CD14-positive monocyte (primary cell): Measurements from ENCODE around the gene MYO16. TPM values are rescaled to one million over a fixed set of nuclear protein-coding genes. Genes with fewer than 3 reads are reported as not detected.

Source experiments
- DNase-seq, 3 donors: peaks; one replicate each; pipeline ENCODE4 v3.0.0-alpha.2; 2011 to 2022
- H2AFZ ChIP-seq: 2 replicates; pipeline ENCODE4 v1.6.0; 2012; ENCODE audit warnings: mild to moderate bottlenecking, low read depth, low read length, inconsistent platforms; ENCODE audit not compliant: insufficient read depth, poor library complexity, severe bottlenecking
- H3K27ac ChIP-seq, 2 donors: 1 replicate in 1 of 2; 2 replicates in 1 of 2; pipeline ENCODE4 v1.5.1; 2012 to 2013; ENCODE audit warnings: low read length in 2 of 2, control low read depth in 1 of 2, inconsistent platforms in 1 of 2, low read depth in 1 of 2, mild to moderate bottlenecking in 1 of 2
- H3K27me3 ChIP-seq, 2 donors: one replicate each; pipeline versions ENCODE4 v1.6.0 to v1.6.1; 2011 to 2013; ENCODE audit warnings: low read length in 2 of 2; ENCODE audit not compliant: control insufficient read depth in 2 of 2, insufficient read depth in 2 of 2
- H3K36me3 ChIP-seq, 2 donors: replicated peaks in 1 of 2; 1 replicate in 1 of 2; 2 replicates in 1 of 2; pipeline versions ENCODE4 v1.5.1 to v1.6.1; 2012 to 2013; ENCODE audit warnings: low read length in 2 of 2, control low read depth in 1 of 2, inconsistent platforms in 1 of 2, mild to moderate bottlenecking in 1 of 2; ENCODE audit not compliant: insufficient read depth in 2 of 2, control insufficient read depth in 1 of 2
- H3K4me1 ChIP-seq, 2 donors: 1 replicate in 1 of 2; 2 replicates in 1 of 2; pipeline versions ENCODE4 v1.5.1 to v1.6.1; 2012 to 2013; ENCODE audit warnings: low read length in 2 of 2, control low read depth in 1 of 2, inconsistent platforms in 1 of 2, mild to moderate bottlenecking in 1 of 2, moderate library complexity in 1 of 2; ENCODE audit not compliant: insufficient read depth in 2 of 2, control insufficient read depth in 1 of 2
- H3K4me2 ChIP-seq: replicated peaks from 2 replicates; pipeline ENCODE3; 2012; ENCODE audit warnings: low read length, moderate library complexity, mild to moderate bottlenecking; ENCODE audit not compliant: poor library complexity, severe bottlenecking; ENCODE audit errors: extremely low read depth
- H3K4me3 ChIP-seq, 3 experiments: fragments of 200-600 bp in 1 of 3; sonication (generic) in 1 of 3; replicated peaks in 1 of 3; 1 replicate in 2 of 3; 2 replicates in 1 of 3; pipeline ENCODE4 v1.5.1; 2011 to 2013; ENCODE audit warnings: low read length in 3 of 3, mild to moderate bottlenecking in 3 of 3, control low read depth in 2 of 3, low read depth in 2 of 3, inconsistent platforms in 1 of 3, moderate library complexity in 1 of 3
- H3K79me2 ChIP-seq: 2 replicates; pipeline ENCODE4 v1.6.0; 2012; ENCODE audit warnings: mild to moderate bottlenecking, control low read depth, inconsistent platforms, low read length, moderate library complexity; ENCODE audit not compliant: insufficient read depth
- H3K9ac ChIP-seq: 2 replicates; pipeline ENCODE4 v1.6.0; 2017; ENCODE audit warnings: low read length, mild to moderate bottlenecking; ENCODE audit not compliant: insufficient read depth, poor library complexity, severe bottlenecking
- H3K9me3 ChIP-seq, 2 donors: replicated peaks in 1 of 2; 1 replicate in 1 of 2; 2 replicates in 1 of 2; pipeline versions ENCODE4 v1.5.1 to v1.6.1; 2012 to 2013; ENCODE audit warnings: low read length in 2 of 2, control low read depth in 1 of 2; ENCODE audit not compliant: control insufficient read depth in 1 of 2, insufficient read depth in 1 of 2
- H4K20me1 ChIP-seq: 2 replicates; pipeline ENCODE4 v1.6.0; 2012; ENCODE audit warnings: mild to moderate bottlenecking, low read length, control low read depth, moderate library complexity; ENCODE audit not compliant: insufficient read depth
- H3K27ac Mint-ChIP-seq, 7 donors: one replicate each; pipeline ENCODE4 v1.8.0; 2020; ENCODE audit warnings: mild to moderate bottlenecking in 7 of 7, mixed read lengths in 7 of 7, moderate library complexity in 6 of 7, inconsistent platforms in 2 of 7
- H3K27me3 Mint-ChIP-seq, 3 donors: one replicate each; pipeline ENCODE4 v1.8.0; 2021 to 2022; ENCODE audit warnings: low read depth in 3 of 3, mild to moderate bottlenecking in 3 of 3, mixed read lengths in 3 of 3, moderate library complexity in 3 of 3, inconsistent platforms in 1 of 3
- H3K36me3 Mint-ChIP-seq, 2 donors: one replicate each; pipeline ENCODE4 v1.8.0; 2020; ENCODE audit warnings: mixed read lengths in 2 of 2, inconsistent platforms in 1 of 2, mild to moderate bottlenecking in 1 of 2
- H3K4me1 Mint-ChIP-seq: one replicate; pipeline ENCODE4 v1.8.0; 2020; ENCODE audit warnings: mild to moderate bottlenecking, mixed read lengths
- H3K4me3 Mint-ChIP-seq, 2 donors: one replicate each; pipeline ENCODE4 v1.8.0; 2020; ENCODE audit warnings: mild to moderate bottlenecking in 2 of 2, mixed read lengths in 2 of 2, moderate library complexity in 1 of 2
- H3K9me3 Mint-ChIP-seq, 7 donors: one replicate each; pipeline ENCODE4 v1.8.0; 2020 to 2022; ENCODE audit warnings: mixed read lengths in 7 of 7, mild to moderate bottlenecking in 6 of 7, moderate library complexity in 6 of 7, inconsistent platforms in 2 of 7
- CTCF ChIP-seq: fragments of 200-600 bp; IDR thresholded peaks from one replicate; pipeline ENCODE4 v1.8.0; 2022; ENCODE audit warnings: antibody characterized with exemption, mild to moderate bottlenecking
- WGBS: methylation state at CpG from one replicate; pipeline ENCODE4 v1.1.5; 2013; ENCODE audit warnings: missing lambda C conversion rate; ENCODE audit not compliant: insufficient coverage; 5-methylcytosine and 5-hydroxymethylcytosine counted together
- intact Hi-C, 2 donors: fragments of 100-400 bp; cut with micrococcal nuclease; formaldehyde crosslinking; loops; one replicate each; pipeline versions ENCODE4 v1.15.0 to v1.15.1; 2023
- polyA plus RNA-seq, 3 donors: library from polyadenylated mRNA; depleted of rRNA in 1 of 3; unstranded in 2 of 3; stranded (reverse) in 1 of 3; fragments of 300-500 nt in 2 of 3; fragments of >200 nt in 1 of 3; fragmentation: Illumina TruSeq in 2 of 3; gene quantifications; 1 replicate in 2 of 3; 2 replicates in 1 of 3; pipeline ENCODE4 v1.2.3, GENCODE V29; 2012 to 2021

MYO16 gene
- polyA plus RNA-seq, 3 donors = not detected

- H3K36me3 Mint-ChIP-seq = no peaks in the 10 kb centered on the region
- Histone ChIP-seq H3K36me3 (no peaks in the 10 kb centered on the region), H3K27me3 (no peaks in the 10 kb centered on the region), H4K20me1 (no peaks in the 10 kb centered on the region), H3K9ac (no peak overlapping the region), H3K4me3 (no peak overlapping the region), H3K4me1 (no peaks in the 10 kb centered on the region), H3K27ac (no peak overlapping the region), H3K4me2 (no peak overlapping the region), H2AFZ (no peak overlapping the region), H3K79me2 (no peaks in the 10 kb centered on the region), H3K9me3 (no peaks in the 10 kb centered on the region)
- H3K4me1 Mint-ChIP-seq = peaks cover 7% of the 10 kb centered on the region
- no peak for TF ChIP-seq CTCF
- H3K4me3 Mint-ChIP-seq = no peak overlapping the region
- H3K27me3 Mint-ChIP-seq = peaks cover 5 to 6% (median 5%) of the 10 kb centered on the region in 3 donors
- no peak overlapping the region for H3K27ac Mint-ChIP-seq
- intact Hi-C loops = loop anchor here in 1 of 2 donors (10.0 kb wide), 1 partner anchor 964 kb away; no protein-coding TSS in a partner anchor
- DNase-seq = no peak
- H3K9me3 Mint-ChIP-seq = no peaks in the 10 kb centered on the region
- 100% methylated on average over 2 of the region's 3 CpGs for WGBS
These were observed 521.8 kb downstream of the MYO16 start for GRCh38 chr13:109151255-109151654.

GRCh38 chr13:109151696-109152095, 522.3 kb downstream of the MYO16 start:
- no peak overlapping the region for H3K4me3 ChIP-seq
- H3K36me3 Mint-ChIP-seq = no peaks in the 10 kb centered on the region
- no peaks in the 10 kb centered on the region for H3K4me1 ChIP-seq
- H3K79me2 ChIP-seq = no peaks in the 10 kb centered on the region
- intact Hi-C loops = loop anchor here in 1 of 2 donors (10.0 kb wide), 1 partner anchor 963 kb away; no protein-coding TSS in a partner anchor
- 97% methylated on average over 5 of the region's 5 CpGs for WGBS
- no peak overlapping the region for H3K27ac ChIP-seq
- H3K9ac ChIP-seq = no peak overlapping the region
- peaks cover 5% of the 10 kb centered on the region for H3K4me1 Mint-ChIP-seq
- H3K9me3 Mint-ChIP-seq = no peaks in the 10 kb centered on the region
- no peak for TF ChIP-seq CTCF
- peaks cover 4 to 6% (median 5%) of the 10 kb centered on the region in 3 donors for H3K27me3 Mint-ChIP-seq
- H4K20me1 ChIP-seq = no peaks in the 10 kb centered on the region
- H3K9me3 ChIP-seq = no peaks in the 10 kb centered on the region
- no peak overlapping the region for H3K27ac Mint-ChIP-seq
- no peak overlapping the region for H3K4me2 ChIP-seq
- H3K27me3 ChIP-seq = no peaks in the 10 kb centered on the region
- no peaks in the 10 kb centered on the region for H3K36me3 ChIP-seq
- H2AFZ ChIP-seq = no peak overlapping the region
- no peak overlapping the region for H3K4me3 Mint-ChIP-seq
- no peak for DNase-seq
